GM23338 (cell line): ENCODE data around the gene DFFA. TPM values are rescaled to one million over a fixed set of nuclear protein-coding genes. Genes with fewer than 3 reads are reported as not detected.

Source experiments
- ATAC-seq: fragments of 200-7000 bp; cut with Tn5 transposase; 3 replicates; pipeline ENCODE4 v1.9.1; 2020
- DNase-seq: peaks from one replicate; pipeline ENCODE4 v3.0.0-alpha.2; 2015; ENCODE audit warnings: low spot score
- H2AFZ ChIP-seq: fragments of 200-600 bp; sonication (generic); 2 replicates; pipeline ENCODE4 v1.8.0; 2016; ENCODE audit warnings: antibody characterized with exemption, mild to moderate bottlenecking, moderate library complexity
- H3F3A ChIP-seq: fragments of 200-600 bp; sonication (generic); replicated peaks from 2 replicates; pipeline ENCODE4 v1.8.0; 2017; ENCODE audit warnings: antibody characterized with exemption, mixed run types, low read depth
- H3K27ac ChIP-seq: fragments of 200-600 bp; sonication (generic); 2 replicates; pipeline ENCODE4 v1.6.1; 2016; ENCODE audit warnings: low read depth
- H3K27me3 ChIP-seq: fragments of 200-600 bp; sonication (generic); 2 replicates; pipeline ENCODE4 v1.8.0; 2016; ENCODE audit warnings: mild to moderate bottlenecking, mixed run types, moderate library complexity; ENCODE audit not compliant: insufficient read depth
- H3K36me3 ChIP-seq: fragments of 200-600 bp; sonication (generic); 2 replicates; pipeline ENCODE4 v1.8.0; 2016; ENCODE audit warnings: mild to moderate bottlenecking; ENCODE audit not compliant: insufficient read depth
- H3K4me1 ChIP-seq: fragments of 200-600 bp; sonication (generic); 2 replicates; pipeline ENCODE4 v1.8.0; 2016; ENCODE audit warnings: mild to moderate bottlenecking, moderate library complexity; ENCODE audit not compliant: insufficient read depth
- H3K4me2 ChIP-seq: fragments of 200-600 bp; sonication (generic); 2 replicates; pipeline ENCODE4 v1.7.1; 2017; ENCODE audit warnings: mixed run types
- H3K4me3 ChIP-seq: fragments of 200-600 bp; sonication (generic); 2 replicates; pipeline ENCODE4 v1.6.1; 2016; ENCODE audit warnings: mixed run types
- H3K79me2 ChIP-seq: fragments of 200-600 bp; sonication (generic); replicated peaks from 2 replicates; pipeline ENCODE4 v1.8.0; 2017; ENCODE audit warnings: mild to moderate bottlenecking; ENCODE audit not compliant: insufficient read depth
- H3K9me2 ChIP-seq: fragments of 200-600 bp; sonication (generic); 2 replicates; pipeline ENCODE4 v1.8.0; 2017; ENCODE audit not compliant: insufficient read depth
- H4K20me1 ChIP-seq: fragments of 200-600 bp; sonication (generic); replicated peaks from 2 replicates; pipeline ENCODE4 v1.8.0; 2017; ENCODE audit warnings: mild to moderate bottlenecking; ENCODE audit not compliant: insufficient read depth
- H3K27ac Mint-ChIP-seq: 2 replicates; pipeline ENCODE4 v1.8.0; 2020; ENCODE audit warnings: inconsistent platforms, mild to moderate bottlenecking, moderate library complexity, mixed read lengths
- H3K27me3 Mint-ChIP-seq: 3 replicates; pipeline ENCODE4 v1.8.0; 2022; ENCODE audit warnings: low read depth, mild to moderate bottlenecking, moderate library complexity, mixed read lengths, inconsistent platforms; ENCODE audit not compliant: insufficient read depth, poor library complexity
- H3K36me3 Mint-ChIP-seq: 3 replicates; pipeline ENCODE4 v1.8.0; 2021; ENCODE audit warnings: low read depth, mild to moderate bottlenecking, inconsistent platforms, moderate library complexity, mixed read lengths
- H3K4me1 Mint-ChIP-seq: 3 replicates; pipeline ENCODE4 v1.8.0; 2020; ENCODE audit warnings: mild to moderate bottlenecking, inconsistent platforms, mixed read lengths
- H3K4me3 Mint-ChIP-seq: 3 replicates; pipeline ENCODE4 v1.8.0; 2021; ENCODE audit warnings: moderate library complexity, mild to moderate bottlenecking, inconsistent platforms, mixed read lengths
- H3K9me3 Mint-ChIP-seq: 3 replicates; pipeline ENCODE4 v1.8.0; 2020; ENCODE audit warnings: moderate library complexity, mild to moderate bottlenecking, inconsistent platforms, mixed read lengths
- CREB1 ChIP-seq: fragments of 250-450 bp; sonication (Bioruptor Pico); IDR thresholded peaks from 2 replicates; pipeline ENCODE4 v1.5.0; 2020; ENCODE audit warnings: low read depth, mild to moderate bottlenecking, moderate library complexity
- CTCF ChIP-seq, 2 experiments: fragments of 200-600 bp in 1 of 2; sonication (generic) in 1 of 2; conservative IDR thresholded peaks; 2 replicates each; pipeline versions ENCODE4 v1.5.1 to v1.6.1; 2016 to 2017; ENCODE audit warnings: antibody characterized with exemption in 2 of 2, low read depth in 2 of 2, mild to moderate bottlenecking in 2 of 2, moderate library complexity in 1 of 2
- EZH2 ChIP-seq: fragments of 200-600 bp; sonication (generic); IDR thresholded peaks from one replicate; pipeline ENCODE4 v1.8.0; 2017; ENCODE audit warnings: antibody characterized with exemption, mild to moderate bottlenecking, low read depth; ENCODE audit not compliant: unreplicated experiment
- EZH2phosphoT487 ChIP-seq: fragments of 200-600 bp; sonication (generic); IDR thresholded peaks from one replicate; pipeline ENCODE4 v1.8.1; 2018; ENCODE audit warnings: antibody characterized with exemption; ENCODE audit not compliant: unreplicated experiment
- JUNB ChIP-seq: IDR thresholded peaks from one replicate; pipeline ENCODE4 v1.6.1; 2016; ENCODE audit warnings: antibody characterized with exemption; ENCODE audit not compliant: unreplicated experiment
- NANOG ChIP-seq: IDR thresholded peaks from 2 replicates; pipeline ENCODE4 v1.6.1; 2016; ENCODE audit warnings: antibody characterized with exemption, borderline replicate concordance
- POLR2AphosphoS5 ChIP-seq: IDR thresholded peaks from 2 replicates; pipeline ENCODE4 v1.6.1; 2016; ENCODE audit warnings: antibody characterized with exemption, low read depth
- STAT1 ChIP-seq: IDR thresholded peaks from one replicate; pipeline ENCODE4 v1.6.1; 2016; ENCODE audit warnings: antibody characterized with exemption; ENCODE audit not compliant: unreplicated experiment
- ZNF114 ChIP-seq: fragments of 250-450 bp; sonication (Bioruptor Pico); IDR thresholded peaks from 2 replicates; pipeline ENCODE4 v1.5.0; 2020; ENCODE audit warnings: mild to moderate bottlenecking, moderate library complexity
- ZNF331 ChIP-seq: fragments of 250-450 bp; sonication (Bioruptor Pico); IDR thresholded peaks from 2 replicates; pipeline ENCODE4 v1.5.0; 2020; ENCODE audit warnings: low read depth, mild to moderate bottlenecking, moderate library complexity
- ZNF462 ChIP-seq: fragments of 250-450 bp; sonication (Bioruptor Pico); IDR thresholded peaks from 2 replicates; pipeline ENCODE4 v1.5.0; 2020; ENCODE audit warnings: mild to moderate bottlenecking, moderate library complexity
- polyA plus RNA-seq: library from polyadenylated mRNA; unstranded; fragments of >200 nt; fragmentation: Nextera tagmentation; extraction: Ambion mirVana; gene quantifications from 2 replicates; pipeline ENCODE4 v1.2.1, GENCODE V29; 2016
- total RNA-seq: library from RNA; depleted of rRNA; stranded (reverse); fragments of >200 nt; shearing (Covaris generic); gene quantifications from 2 replicates; pipeline ENCODE4 v1.2.3, GENCODE V29; 2014
- TF ChIP-seq, protein P1 (sequence below): IDR thresholded peaks from one replicate; pipeline ENCODE4 v1.6.1; 2018; ENCODE audit warnings: antibody characterized with exemption; ENCODE audit not compliant: unreplicated experiment
- TF ChIP-seq, protein P2 (sequence below): IDR thresholded peaks from 2 replicates; pipeline ENCODE4 v1.6.1; 2016; ENCODE audit warnings: antibody characterized with exemption

Gene DFFA
- total and polyA plus RNA-seq, 2 experiments from 2014 or later, result 65.2 to 82.0 TPM

DNA sequence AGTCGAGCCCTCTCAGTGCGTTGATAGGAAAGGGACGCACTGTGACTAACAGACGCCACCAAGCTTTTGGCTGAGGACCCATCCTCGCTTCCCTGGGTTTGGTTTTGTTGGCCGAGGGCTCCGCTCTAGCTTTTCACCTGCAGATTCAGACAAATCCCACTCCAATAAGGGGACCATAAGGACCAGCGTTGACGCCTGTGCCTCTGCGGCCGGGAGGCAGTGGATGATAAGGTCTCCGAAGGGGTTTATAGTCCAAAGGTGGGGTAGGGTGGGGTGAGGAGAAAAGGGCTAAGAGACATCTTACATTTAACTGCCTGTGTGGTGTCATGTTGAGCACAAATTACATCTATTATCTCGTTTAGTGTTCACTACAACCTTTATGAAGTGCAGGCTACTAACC, 3.2 kb upstream of the DFFA start:
- Histone ChIP-seq H2AFZ (peak overlapping the region; percentile 86), H3K4me1 (peaks cover 20% of the 10 kb centered on the region), H3F3A (peaks cover 11% of the 10 kb centered on the region), H3K79me2 (peaks cover 68% of the 10 kb centered on the region), H4K20me1 (peaks cover 21% of the 10 kb centered on the region), H3K27ac (peak overlapping the region; percentile 97), H3K27me3 (no peaks in the 10 kb centered on the region), H3K4me2 (peak overlapping the region; percentile 96), H3K36me3 (no peaks in the 10 kb centered on the region), H3K4me3 (peak overlapping the region; percentile 99), H3K9me2 (no peaks in the 10 kb centered on the region)
- Mint-ChIP-seq H3K4me1 (peaks cover 22% of the 10 kb centered on the region), H3K27me3 (peaks cover 11% of the 10 kb centered on the region), H3K4me3 (peak overlapping the region; percentile 94), H3K27ac (peak overlapping the region; percentile 83), H3K36me3 (peaks cover 4% of the 10 kb centered on the region; the same call in 2 of the 3 replicates), H3K9me3 (no peaks in the 10 kb centered on the region)
- no peak for ATAC-seq
- TF ChIP-seq EZH2phosphoT487 (no peak), CTCF (conservative IDR thresholded peaks at IDR 0.05; ENCODE audit: low read depth in 2 of 2) (no peak), NANOG (no peak), EZH2 (no peak), POLR2AphosphoS5 (no peak), STAT1 (no peak), ZNF331 (CRISPR knock-in tag) (no peak), CREB1 (CRISPR knock-in tag) (no peak), JUNB (no peak), ZNF462 (no peak), ZNF114 (CRISPR knock-in tag) (no peak)
- TF ChIP-seq, protein P1, sequence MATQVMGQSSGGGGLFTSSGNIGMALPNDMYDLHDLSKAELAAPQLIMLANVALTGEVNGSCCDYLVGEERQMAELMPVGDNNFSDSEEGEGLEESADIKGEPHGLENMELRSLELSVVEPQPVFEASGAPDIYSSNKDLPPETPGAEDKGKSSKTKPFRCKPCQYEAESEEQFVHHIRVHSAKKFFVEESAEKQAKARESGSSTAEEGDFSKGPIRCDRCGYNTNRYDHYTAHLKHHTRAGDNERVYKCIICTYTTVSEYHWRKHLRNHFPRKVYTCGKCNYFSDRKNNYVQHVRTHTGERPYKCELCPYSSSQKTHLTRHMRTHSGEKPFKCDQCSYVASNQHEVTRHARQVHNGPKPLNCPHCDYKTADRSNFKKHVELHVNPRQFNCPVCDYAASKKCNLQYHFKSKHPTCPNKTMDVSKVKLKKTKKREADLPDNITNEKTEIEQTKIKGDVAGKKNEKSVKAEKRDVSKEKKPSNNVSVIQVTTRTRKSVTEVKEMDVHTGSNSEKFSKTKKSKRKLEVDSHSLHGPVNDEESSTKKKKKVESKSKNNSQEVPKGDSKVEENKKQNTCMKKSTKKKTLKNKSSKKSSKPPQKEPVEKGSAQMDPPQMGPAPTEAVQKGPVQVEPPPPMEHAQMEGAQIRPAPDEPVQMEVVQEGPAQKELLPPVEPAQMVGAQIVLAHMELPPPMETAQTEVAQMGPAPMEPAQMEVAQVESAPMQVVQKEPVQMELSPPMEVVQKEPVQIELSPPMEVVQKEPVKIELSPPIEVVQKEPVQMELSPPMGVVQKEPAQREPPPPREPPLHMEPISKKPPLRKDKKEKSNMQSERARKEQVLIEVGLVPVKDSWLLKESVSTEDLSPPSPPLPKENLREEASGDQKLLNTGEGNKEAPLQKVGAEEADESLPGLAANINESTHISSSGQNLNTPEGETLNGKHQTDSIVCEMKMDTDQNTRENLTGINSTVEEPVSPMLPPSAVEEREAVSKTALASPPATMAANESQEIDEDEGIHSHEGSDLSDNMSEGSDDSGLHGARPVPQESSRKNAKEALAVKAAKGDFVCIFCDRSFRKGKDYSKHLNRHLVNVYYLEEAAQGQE, result no peak
- TF ChIP-seq, protein P2, sequence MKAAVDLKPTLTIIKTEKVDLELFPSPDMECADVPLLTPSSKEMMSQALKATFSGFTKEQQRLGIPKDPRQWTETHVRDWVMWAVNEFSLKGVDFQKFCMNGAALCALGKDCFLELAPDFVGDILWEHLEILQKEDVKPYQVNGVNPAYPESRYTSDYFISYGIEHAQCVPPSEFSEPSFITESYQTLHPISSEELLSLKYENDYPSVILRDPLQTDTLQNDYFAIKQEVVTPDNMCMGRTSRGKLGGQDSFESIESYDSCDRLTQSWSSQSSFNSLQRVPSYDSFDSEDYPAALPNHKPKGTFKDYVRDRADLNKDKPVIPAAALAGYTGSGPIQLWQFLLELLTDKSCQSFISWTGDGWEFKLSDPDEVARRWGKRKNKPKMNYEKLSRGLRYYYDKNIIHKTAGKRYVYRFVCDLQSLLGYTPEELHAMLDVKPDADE, result no peak
- DNase-seq, result no peak
